UCSD-AML1 (cell line): ENCODE measurements around the gene SEH1L.

Source experiments
- DNase-seq: peaks from one replicate; lab custom pipeline; 2025; ENCODE audit not compliant: unreplicated experiment; lab: John Stamatoyannopoulos, UW

The SEH1L gene

GRCh38 chr18:13035249-13035914 is 87.6 kb downstream of the SEH1L start:
- no peak for DNase-seq

- DNase-seq: no peak
These were observed 89.0 kb downstream of the SEH1L start for GRCh38 chr18:13036622-13037320.
